ENCODE data around the gene IFNA8. TPM values are rescaled to one million over a fixed set of nuclear protein-coding genes. Genes with fewer than 3 reads are reported as not detected.
"Not testable (repeated sequence)": the region's sequence is repeated elsewhere in the genome, so short reads cannot be mapped to it uniquely, and the experiment has no call there.

The IFNA8 gene
- total RNA-seq, 2 donors from 2014 or later = not detected

- Histone ChIP-seq H3K27ac (no peak overlapping the region), H3K36me3 (no peaks in the 10 kb centered on the region), H3K27me3 (replicated peaks; ENCODE audit: insufficient read depth) (peaks cover 4% of the 10 kb centered on the region), H3K4me1 (ENCODE audit: control insufficient read depth in 1 of 2, low read depth in 2 of 2) (no peaks in the 10 kb centered on the region), H3K9me3 (no peaks in the 10 kb centered on the region), H3K4me3 (no peak overlapping the region)
- ATAC-seq (ENCODE audit: insufficient number of reproducible peaks, low FRiP score, low read depth) = no peak
- DNase-seq (ENCODE audit: low spot score) = no peak
- TF ChIP-seq, protein P1, sequence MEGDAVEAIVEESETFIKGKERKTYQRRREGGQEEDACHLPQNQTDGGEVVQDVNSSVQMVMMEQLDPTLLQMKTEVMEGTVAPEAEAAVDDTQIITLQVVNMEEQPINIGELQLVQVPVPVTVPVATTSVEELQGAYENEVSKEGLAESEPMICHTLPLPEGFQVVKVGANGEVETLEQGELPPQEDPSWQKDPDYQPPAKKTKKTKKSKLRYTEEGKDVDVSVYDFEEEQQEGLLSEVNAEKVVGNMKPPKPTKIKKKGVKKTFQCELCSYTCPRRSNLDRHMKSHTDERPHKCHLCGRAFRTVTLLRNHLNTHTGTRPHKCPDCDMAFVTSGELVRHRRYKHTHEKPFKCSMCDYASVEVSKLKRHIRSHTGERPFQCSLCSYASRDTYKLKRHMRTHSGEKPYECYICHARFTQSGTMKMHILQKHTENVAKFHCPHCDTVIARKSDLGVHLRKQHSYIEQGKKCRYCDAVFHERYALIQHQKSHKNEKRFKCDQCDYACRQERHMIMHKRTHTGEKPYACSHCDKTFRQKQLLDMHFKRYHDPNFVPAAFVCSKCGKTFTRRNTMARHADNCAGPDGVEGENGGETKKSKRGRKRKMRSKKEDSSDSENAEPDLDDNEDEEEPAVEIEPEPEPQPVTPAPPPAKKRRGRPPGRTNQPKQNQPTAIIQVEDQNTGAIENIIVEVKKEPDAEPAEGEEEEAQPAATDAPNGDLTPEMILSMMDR (IDR thresholded peaks at IDR 0.05) = no peak
Observed at GRCh38 chr9:21432672-21433425, 23.9 kb downstream of the IFNA8 start.

DNA sequence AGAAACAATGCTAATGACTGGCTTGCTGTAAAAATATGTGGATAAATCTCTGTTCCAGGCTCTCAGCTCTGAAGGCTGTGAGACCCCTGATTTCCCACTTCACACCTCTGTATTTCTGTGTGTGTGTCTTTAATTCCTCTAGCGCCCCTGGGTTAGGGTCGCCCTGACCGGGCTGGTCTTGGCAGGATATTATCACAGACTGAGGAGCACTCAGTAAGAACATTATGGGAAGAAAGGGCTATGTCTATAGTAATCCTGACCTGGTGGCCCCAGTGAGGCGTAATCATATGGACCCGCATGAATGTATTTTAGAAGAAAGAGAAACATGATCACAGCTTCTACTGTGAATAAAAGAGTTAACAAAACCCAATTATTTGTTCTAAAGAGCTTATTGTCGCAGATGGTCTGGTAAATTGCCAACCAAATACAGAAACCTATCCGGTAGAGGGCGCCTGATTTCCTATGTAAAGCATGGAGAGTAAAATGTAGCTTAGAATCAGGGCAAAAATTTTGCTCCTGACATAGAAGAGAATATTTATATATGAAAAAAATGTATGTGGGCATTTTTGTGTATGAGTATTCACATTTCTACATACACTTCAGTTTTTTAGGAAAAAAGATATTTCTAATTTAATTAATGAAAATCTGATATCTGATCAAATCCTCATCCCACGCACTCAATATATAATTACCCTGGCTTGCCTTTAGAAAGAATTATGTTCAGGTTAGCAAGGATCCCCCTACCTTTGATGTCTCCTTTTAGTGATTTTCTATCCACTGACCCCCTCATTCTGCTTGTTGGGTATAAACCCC lies 25.5 kb downstream of the IFNA8 start:
- Histone ChIP-seq H3K36me3 (no peaks in the 10 kb centered on the region), H3K4me1 (ENCODE audit: control insufficient read depth in 1 of 2, low read depth in 2 of 2) (no peaks in the 10 kb centered on the region), H3K4me3 (no peak overlapping the region), H3K9me3 (no peaks in the 10 kb centered on the region), H3K27me3 (replicated peaks; ENCODE audit: insufficient read depth) (peaks cover 4% of the 10 kb centered on the region), H3K27ac (no peak overlapping the region)
- no peak for ATAC-seq (ENCODE audit: insufficient number of reproducible peaks, low FRiP score, low read depth)
- no peak for DNase-seq (ENCODE audit: low spot score)
- TF ChIP-seq, protein P1 (IDR thresholded peaks at IDR 0.05) = no peak

DNA sequence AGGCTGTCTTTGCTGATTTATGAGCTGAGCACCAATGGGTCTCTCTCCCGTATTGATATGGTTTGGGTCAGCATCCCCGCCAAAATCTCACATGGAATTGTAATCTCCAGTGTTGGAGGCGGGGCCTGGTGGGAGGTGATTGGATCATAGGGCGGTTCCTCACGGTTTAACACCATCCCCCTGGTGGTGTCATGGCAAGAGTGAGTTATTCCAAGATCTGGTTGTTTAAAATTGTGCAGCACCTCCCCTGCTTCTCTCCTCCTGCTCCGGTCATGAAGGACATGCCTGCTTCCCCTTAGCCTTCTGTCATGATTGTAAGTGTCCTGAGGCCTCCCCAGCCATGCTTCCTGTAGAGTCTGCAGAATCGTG lies 26.1 kb downstream of the IFNA8 start:
- not testable (repeated sequence) for H3K4me1 ChIP-seq (ENCODE audit: control insufficient read depth in 1 of 2, low read depth in 2 of 2); H3K9me3 ChIP-seq; H3K27me3 ChIP-seq (replicated peaks; ENCODE audit: insufficient read depth); H3K36me3 ChIP-seq; H3K27ac ChIP-seq; ATAC-seq (ENCODE audit: insufficient number of reproducible peaks, low FRiP score, low read depth); H3K4me3 ChIP-seq; DNase-seq (ENCODE audit: low spot score)

GRCh38 chr9:21440139-21440538 lies 31.2 kb downstream of the IFNA8 start, which contains the start of gene IFNA1:
IFNA1 (plus strand) TSS chr9:21440439; CDS start chr9:21440508, 69 bp downstream.
- Histone ChIP-seq H3K4me3 (no peak within 1 kb of the TSS), H3K27ac (no peak within 1 kb of the TSS), H3K36me3 (no peaks in the 10 kb centered on the region), H3K9me3 (no peaks in the 10 kb centered on the region), H3K4me1 (ENCODE audit: control insufficient read depth in 1 of 2, low read depth in 2 of 2) (no peaks in the 10 kb centered on the region), H3K27me3 (replicated peaks; ENCODE audit: insufficient read depth) (peaks cover 4% of the 10 kb centered on the region)
- no peak for DNase-seq (ENCODE audit: low spot score)
- TF ChIP-seq, protein P1 (IDR thresholded peaks at IDR 0.05) = no peak
- ATAC-seq (ENCODE audit: insufficient number of reproducible peaks, low FRiP score, low read depth) = no peak

DNA sequence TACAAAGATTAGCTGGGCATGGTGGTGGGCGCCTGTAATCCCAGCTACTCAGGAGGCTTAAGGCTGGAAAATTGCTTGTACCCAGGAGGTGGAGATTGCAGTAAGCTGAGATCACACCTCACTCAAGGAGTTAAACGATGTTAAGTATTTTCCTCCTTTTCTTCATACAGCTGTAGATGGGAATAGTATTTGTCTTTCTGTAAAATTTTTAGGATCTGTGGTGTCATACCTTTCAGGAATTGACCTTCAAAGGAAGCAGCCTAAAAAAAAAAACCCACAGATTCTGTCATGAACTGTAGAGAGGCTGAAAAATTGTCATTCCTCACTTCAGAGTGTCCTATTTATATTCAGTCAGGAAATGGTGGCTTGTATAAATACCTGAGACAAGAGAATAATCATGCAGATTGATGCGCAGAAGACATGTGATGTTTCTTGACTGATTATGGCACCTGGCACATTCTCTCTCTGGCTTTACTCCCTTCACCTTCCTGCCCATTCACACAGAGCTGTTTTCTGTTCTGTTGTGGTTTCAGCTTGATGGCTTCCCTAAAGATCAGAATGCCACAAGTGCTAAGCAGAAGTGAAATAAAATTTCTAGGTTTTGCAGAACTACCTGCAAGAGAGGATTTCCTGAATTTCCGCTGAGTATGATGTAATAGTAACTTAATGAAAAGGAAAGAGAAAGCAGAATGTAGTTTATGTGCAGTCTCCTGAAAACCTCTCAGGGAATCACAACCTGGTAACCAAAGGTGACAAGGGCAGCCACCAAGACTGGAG lies 35.1 kb downstream of the IFNA8 start:
- H3K9me3 ChIP-seq = no peaks in the 10 kb centered on the region
- H3K27me3 ChIP-seq (replicated peaks; ENCODE audit: insufficient read depth) = no peaks in the 10 kb centered on the region
- H3K27ac ChIP-seq = no peak overlapping the region
- ATAC-seq (ENCODE audit: insufficient number of reproducible peaks, low FRiP score, low read depth) (no peak), DNase-seq (ENCODE audit: low spot score) (no peak)
- TF ChIP-seq, protein P1 (IDR thresholded peaks at IDR 0.05) = no peak
- H3K4me1 ChIP-seq (ENCODE audit: control insufficient read depth in 1 of 2, low read depth in 2 of 2) = no peaks in the 10 kb centered on the region
- no peaks in the 10 kb centered on the region for H3K36me3 ChIP-seq
- no peak overlapping the region for H3K4me3 ChIP-seq

- ATAC-seq (ENCODE audit: insufficient number of reproducible peaks, low FRiP score, low read depth); H3K4me3 ChIP-seq; DNase-seq (ENCODE audit: low spot score); H3K27me3 ChIP-seq (replicated peaks; ENCODE audit: insufficient read depth); H3K27ac ChIP-seq; H3K4me1 ChIP-seq (ENCODE audit: control insufficient read depth in 1 of 2, low read depth in 2 of 2); H3K9me3 ChIP-seq; H3K36me3 ChIP-seq: not testable (repeated sequence)
Observed at GRCh38 chr9:21449312-21449711, 40.4 kb downstream of the IFNA8 start.

Data from thoracic aorta (tissue), 2 donors.